WTC11 (cell line): ENCODE results near the gene INCA1.

Experiments
- ATF6 ChIP-seq: sonication (generic); formaldehyde crosslinking; IDR thresholded peaks from 2 replicates; pipeline ENCODE4 v1.8.1; 2023; ENCODE audit warnings: mild to moderate bottlenecking, missing genetic modification reagents
- ETV6 ChIP-seq: sonication (generic); formaldehyde crosslinking; IDR thresholded peaks from 2 replicates; pipeline ENCODE4 v1.8.1; 2022; ENCODE audit warnings: mild to moderate bottlenecking, missing genetic modification reagents
- IRF2 ChIP-seq: sonication (generic); formaldehyde crosslinking; IDR thresholded peaks from 2 replicates; pipeline ENCODE4 v1.8.0; 2022; ENCODE audit warnings: low read depth, missing genetic modification reagents, borderline replicate concordance
- OVOL2 ChIP-seq: fragments of 250-450 bp; sonication (Bioruptor Pico); IDR thresholded peaks from 2 replicates; pipeline ENCODE4 v1.9.0; 2021; ENCODE audit warnings: mild to moderate bottlenecking, borderline replicate concordance
- PREB ChIP-seq: sonication (generic); formaldehyde crosslinking; IDR thresholded peaks from 2 replicates; pipeline ENCODE4 v1.8.1; 2022; ENCODE audit warnings: mild to moderate bottlenecking, missing genetic modification reagents, moderate library complexity, borderline replicate concordance
- SP1 ChIP-seq: sonication (generic); formaldehyde crosslinking; conservative IDR thresholded peaks from 2 replicates; pipeline ENCODE4 v1.8.1; 2022; ENCODE audit warnings: missing genetic modification reagents
- TEAD4 ChIP-seq: sonication (generic); formaldehyde crosslinking; IDR thresholded peaks from 2 replicates; pipeline ENCODE4 v1.8.0; 2022; ENCODE audit warnings: mild to moderate bottlenecking, missing genetic modification reagents
- USF1 ChIP-seq: sonication (generic); formaldehyde crosslinking; IDR thresholded peaks from 2 replicates; pipeline ENCODE4 v1.8.0; 2022; ENCODE audit warnings: mild to moderate bottlenecking, missing genetic modification reagents
- ZNF281 ChIP-seq: sonication (generic); formaldehyde crosslinking; IDR thresholded peaks from 2 replicates; pipeline ENCODE4 v1.8.0; 2023; ENCODE audit warnings: mild to moderate bottlenecking, missing genetic modification reagents
- TF ChIP-seq, protein P1 (sequence below): fragments of 250-450 bp; sonication (Bioruptor Pico); IDR thresholded peaks from 2 replicates; pipeline ENCODE4 v1.8.0; 2021; ENCODE audit warnings: mild to moderate bottlenecking
- TF ChIP-seq, protein P2 (sequence below): sonication (generic); formaldehyde crosslinking; IDR thresholded peaks from 2 replicates; pipeline ENCODE4 v1.8.1; 2022; ENCODE audit warnings: low read depth, mild to moderate bottlenecking, moderate library complexity, missing genetic modification reagents, borderline replicate concordance
- TF ChIP-seq, protein P3 (sequence below): fragments of 200-600 bp; IDR thresholded peaks from 2 replicates; pipeline ENCODE4 v1.8.0; 2022; ENCODE audit warnings: antibody characterized with exemption
- TF ChIP-seq, protein P4 (sequence below): sonication (generic); formaldehyde crosslinking; IDR thresholded peaks from 2 replicates; pipeline ENCODE4 v1.8.0; 2022; ENCODE audit warnings: mild to moderate bottlenecking, missing genetic modification reagents

- TF ChIP-seq TEAD4 (CRISPR knock-in tag) = no peak
- TF ChIP-seq ETV6 (CRISPR knock-in tag) = no peak
- TF ChIP-seq, protein P1, sequence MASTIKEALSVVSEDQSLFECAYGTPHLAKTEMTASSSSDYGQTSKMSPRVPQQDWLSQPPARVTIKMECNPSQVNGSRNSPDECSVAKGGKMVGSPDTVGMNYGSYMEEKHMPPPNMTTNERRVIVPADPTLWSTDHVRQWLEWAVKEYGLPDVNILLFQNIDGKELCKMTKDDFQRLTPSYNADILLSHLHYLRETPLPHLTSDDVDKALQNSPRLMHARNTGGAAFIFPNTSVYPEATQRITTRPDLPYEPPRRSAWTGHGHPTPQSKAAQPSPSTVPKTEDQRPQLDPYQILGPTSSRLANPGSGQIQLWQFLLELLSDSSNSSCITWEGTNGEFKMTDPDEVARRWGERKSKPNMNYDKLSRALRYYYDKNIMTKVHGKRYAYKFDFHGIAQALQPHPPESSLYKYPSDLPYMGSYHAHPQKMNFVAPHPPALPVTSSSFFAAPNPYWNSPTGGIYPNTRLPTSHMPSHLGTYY (CRISPR knock-in tag) = no peak
- TF ChIP-seq, protein P2, sequence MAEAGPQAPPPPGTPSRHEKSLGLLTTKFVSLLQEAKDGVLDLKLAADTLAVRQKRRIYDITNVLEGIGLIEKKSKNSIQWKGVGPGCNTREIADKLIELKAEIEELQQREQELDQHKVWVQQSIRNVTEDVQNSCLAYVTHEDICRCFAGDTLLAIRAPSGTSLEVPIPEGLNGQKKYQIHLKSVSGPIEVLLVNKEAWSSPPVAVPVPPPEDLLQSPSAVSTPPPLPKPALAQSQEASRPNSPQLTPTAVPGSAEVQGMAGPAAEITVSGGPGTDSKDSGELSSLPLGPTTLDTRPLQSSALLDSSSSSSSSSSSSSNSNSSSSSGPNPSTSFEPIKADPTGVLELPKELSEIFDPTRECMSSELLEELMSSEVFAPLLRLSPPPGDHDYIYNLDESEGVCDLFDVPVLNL (CRISPR knock-in tag) = no peak
- TF ChIP-seq, protein P3, sequence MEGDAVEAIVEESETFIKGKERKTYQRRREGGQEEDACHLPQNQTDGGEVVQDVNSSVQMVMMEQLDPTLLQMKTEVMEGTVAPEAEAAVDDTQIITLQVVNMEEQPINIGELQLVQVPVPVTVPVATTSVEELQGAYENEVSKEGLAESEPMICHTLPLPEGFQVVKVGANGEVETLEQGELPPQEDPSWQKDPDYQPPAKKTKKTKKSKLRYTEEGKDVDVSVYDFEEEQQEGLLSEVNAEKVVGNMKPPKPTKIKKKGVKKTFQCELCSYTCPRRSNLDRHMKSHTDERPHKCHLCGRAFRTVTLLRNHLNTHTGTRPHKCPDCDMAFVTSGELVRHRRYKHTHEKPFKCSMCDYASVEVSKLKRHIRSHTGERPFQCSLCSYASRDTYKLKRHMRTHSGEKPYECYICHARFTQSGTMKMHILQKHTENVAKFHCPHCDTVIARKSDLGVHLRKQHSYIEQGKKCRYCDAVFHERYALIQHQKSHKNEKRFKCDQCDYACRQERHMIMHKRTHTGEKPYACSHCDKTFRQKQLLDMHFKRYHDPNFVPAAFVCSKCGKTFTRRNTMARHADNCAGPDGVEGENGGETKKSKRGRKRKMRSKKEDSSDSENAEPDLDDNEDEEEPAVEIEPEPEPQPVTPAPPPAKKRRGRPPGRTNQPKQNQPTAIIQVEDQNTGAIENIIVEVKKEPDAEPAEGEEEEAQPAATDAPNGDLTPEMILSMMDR = no peak
- TF ChIP-seq ATF6 (CRISPR knock-in tag) = no peak
- TF ChIP-seq IRF2 = no peak
- TF ChIP-seq ZNF281 (CRISPR knock-in tag) = no peak
- no peak for TF ChIP-seq USF1 (CRISPR knock-in tag)
- no peak for TF ChIP-seq SP1 (CRISPR knock-in tag)
- TF ChIP-seq PREB = no peak
- TF ChIP-seq OVOL2 = no peak
- TF ChIP-seq, protein P4, sequence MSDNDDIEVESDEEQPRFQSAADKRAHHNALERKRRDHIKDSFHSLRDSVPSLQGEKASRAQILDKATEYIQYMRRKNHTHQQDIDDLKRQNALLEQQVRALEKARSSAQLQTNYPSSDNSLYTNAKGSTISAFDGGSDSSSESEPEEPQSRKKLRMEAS (CRISPR knock-in tag) = no peak
Measured at GRCh38 chr17:5011928-5012327, 14.6 kb upstream of the INCA1 start.
